Endometrial microvascular endothelial cells (primary cell): ENCODE results near the gene ALDH1A2. TPM values are rescaled to one million over a fixed set of nuclear protein-coding genes. Genes with fewer than 3 reads are reported as not detected.
"Not testable (repeated sequence)": the region's sequence is repeated elsewhere in the genome, so short reads cannot be mapped to it uniquely, and the experiment has no call there.

Experiments
- in situ Hi-C: cut with HindIII; loops from 2 replicates; pipeline ENCODE4 v1.10.0; 2017; ENCODE audit warnings: low sequenced_read_pairs, low pct_unique_long_range_greater_than_20kb; ENCODE audit errors: inconsistent ontology term
- total RNA-seq: library from RNA; depleted of rRNA; stranded (reverse); fragments of >200 nt; gene quantifications from one replicate; pipeline ENCODE4 v1.2.3, GENCODE V29; 2015; ENCODE audit errors: inconsistent ontology term

The ALDH1A2 gene
- total RNA-seq = under 0.01 TPM

DNA sequence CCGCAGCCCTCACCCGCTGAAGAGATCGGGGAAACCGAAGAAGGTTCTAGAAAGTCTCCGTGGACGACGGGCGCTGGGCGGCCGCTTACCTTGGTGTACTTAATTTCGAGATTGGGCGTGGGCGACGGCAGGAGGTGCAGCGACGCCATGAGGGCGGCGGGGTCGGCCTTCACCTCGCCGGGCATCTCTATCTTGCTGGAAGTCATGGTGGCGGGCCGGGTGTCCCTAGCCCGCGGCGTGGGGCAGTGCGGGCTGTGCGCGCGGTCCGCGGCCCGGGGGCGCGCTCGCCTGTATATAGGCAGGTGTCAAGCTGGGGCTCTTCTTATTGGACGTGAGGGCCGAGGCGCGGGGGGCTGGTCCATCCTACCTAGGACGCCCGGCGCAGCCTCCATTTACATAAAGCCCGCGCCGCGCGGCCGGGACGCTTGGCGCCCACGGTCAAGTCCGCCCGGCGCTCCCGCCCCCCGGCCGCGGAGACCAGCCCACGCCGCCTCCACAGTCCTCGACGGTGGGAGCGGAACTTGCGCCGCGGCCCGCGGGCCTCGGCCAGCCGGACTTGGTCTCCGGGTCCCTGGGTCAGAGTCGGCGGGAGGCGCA, at the start of gene ALDH1A2:
TSS of gene ALDH1A2 (minus strand) at position 267 of the 597 bp plus-strand sequence. CDS start at position 206, 61 bp downstream.
- in situ Hi-C loops = no loop called here

DNA sequence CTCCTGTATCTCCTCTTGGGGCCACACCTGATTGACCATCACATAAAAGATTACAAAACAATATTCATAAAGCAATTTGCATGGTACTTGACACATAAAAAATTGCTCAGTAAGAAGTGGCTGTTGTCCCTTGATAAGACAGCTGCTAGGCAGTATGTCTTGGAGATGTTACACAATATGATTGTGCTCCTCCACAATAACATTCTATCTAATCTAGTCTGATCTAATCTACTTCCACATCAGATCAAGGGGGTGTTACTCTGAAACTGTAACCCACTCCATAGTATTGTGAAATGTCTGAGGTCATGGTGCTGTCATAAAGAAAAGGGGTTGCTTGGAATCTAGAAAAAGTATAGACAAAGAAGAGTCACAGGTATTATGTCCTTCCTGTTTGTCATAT, 49.3 kb upstream of the ALDH1A2 start:
- in situ Hi-C loops = no loop called here

DNA sequence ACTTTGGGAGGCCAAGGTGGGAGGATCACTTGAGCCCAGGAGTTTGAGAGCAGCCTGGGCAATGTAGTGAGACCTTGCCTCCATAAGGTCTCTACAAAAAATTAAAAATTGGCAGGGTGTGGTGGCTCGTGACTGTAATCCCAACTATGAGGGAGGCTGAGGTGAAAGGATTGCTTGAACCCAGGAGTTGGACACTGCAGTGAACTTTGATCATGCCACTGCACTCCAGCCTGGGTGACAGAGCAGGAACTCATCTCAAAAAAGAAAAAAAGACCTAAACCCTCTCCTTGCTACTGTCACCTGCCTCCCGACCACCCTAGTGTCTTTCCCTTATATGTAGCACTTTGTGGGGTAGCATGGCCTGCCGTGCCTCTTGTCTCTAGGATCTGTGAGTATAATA, 48.9 kb upstream of the ALDH1A2 start:
- in situ Hi-C loops = no loop called here

DNA sequence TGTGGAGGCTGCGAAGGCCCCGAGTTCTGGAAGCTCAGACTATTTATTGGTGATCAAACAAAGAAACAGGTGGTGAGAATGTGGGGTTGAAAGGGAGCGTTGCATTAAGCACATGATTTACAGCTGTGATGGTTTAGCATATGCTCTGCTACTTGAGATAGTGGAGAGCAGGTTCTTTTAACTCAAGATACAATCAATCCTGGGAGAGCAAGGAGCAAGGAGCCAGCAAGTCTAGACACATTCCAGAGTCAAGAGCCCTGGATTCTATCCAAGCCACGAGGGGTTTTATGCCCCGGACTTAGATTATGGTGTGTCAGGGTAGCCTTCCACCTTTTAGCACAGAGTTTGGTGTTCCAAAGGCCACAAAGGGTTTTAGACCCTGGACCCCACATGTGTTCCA, 47.8 kb upstream of the ALDH1A2 start:
- in situ Hi-C loops = not testable (repeated sequence)

DNA sequence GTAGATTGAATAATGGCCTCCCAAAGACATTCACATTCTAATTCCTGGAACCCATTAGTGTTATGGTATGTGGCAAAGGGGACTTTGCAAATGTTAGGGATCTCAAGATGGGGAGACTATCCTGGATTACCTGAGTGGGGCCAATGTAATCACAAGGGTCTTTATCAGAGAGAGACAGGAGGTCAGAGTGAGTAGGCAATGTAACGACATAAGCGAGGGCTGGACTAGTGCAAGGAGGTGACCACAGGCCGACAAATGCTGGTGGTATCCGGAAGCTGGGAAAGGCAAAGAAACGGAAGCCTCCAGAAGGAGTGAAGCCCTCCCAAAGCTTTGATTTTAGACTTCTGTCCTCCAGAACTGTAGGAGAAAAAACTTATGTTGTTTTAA, 46.2 kb upstream of the ALDH1A2 start:
- in situ Hi-C loops = no loop called here

DNA sequence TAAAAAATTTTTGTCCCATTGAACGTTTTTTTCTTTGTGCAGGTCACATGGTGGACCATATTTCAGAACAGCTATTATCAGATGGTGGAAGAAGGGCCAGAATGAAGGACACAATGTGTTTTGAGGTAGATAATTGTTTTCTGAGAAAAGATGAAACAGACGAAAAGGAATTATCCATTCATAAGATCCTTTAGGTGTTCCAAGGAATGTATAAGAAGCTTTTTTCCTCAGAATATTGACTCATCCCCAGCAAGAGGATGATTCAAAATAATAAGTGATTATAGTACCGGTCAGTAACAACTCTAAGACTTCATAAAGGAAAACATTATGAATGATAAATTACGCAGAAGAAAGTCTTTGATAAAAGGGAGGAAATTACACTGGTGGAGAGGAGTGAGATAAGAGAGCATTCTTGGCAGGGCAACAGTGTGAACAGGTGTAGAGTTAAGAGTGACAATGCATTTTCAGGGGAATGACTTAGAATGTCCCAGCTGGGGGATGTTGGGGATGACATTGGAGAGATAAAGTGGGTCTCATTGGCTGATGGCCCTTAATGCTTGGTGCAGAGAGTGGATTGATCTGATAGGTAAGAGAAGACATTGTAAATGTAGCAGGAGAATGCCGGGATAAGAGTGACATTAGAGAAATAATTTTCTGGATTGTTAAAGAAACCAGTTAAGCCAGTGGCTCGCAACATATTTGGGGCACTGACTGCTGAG, 45.6 kb upstream of the ALDH1A2 start:
- in situ Hi-C loops = no loop called here

DNA sequence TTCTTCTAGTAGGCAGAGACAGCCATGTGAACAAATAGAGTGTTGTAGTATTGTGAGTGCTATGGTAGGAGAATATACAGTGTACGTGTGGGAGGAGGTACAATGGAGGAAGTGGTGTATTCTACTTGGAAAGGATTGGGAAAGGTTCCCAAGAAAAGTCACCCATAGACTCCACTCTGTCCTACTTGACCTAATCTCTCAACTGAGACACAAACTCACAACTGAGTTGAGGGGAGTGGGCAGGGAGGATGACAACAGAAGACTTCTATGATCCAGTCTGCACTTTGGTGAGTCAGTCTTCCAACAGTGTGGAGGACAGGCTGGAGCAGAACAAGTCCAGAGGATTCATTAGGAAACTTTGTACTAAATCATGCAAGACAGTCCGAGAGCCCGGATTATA, 43.9 kb upstream of the ALDH1A2 start:
- in situ Hi-C loops = no loop called here

DNA sequence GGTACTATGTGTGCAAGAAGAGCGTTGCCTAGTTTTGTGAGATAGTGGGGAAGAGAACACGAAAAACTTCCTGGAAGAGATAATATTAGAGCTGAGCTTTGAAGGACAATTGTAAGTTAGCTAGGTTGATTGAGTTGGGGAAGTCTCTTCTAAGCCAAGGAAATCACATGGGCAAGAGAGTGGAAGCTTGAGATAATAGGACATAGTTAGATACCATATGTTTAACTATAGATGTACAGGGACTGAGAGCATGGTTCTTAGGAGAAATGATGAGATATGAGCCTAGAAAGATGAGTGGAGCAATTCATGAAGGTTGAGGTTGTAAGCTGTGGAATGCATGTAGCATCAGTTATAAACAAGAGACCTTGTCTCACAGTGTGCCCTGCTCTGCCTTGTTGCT, 42.6 kb upstream of the ALDH1A2 start:
- in situ Hi-C loops = no loop called here

DNA sequence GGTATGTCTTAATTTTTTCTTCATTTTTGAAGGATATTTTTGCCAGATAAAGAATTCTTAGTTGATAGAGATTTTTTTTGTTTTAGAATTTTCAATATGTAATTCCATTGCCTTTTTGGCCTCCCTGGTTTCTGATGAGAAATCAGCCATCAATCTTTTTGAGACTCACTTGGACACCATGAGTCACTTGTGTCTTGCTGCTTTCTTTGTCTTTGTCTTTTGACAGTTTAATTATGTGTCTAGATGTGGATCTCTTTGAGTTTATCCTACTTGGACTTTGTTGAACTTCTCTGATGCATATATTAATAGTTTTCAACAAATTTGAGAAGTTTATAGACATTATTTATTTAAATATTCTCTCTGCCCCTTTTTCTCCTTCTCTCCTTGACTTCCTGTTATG, 38.0 kb upstream of the ALDH1A2 start:
- in situ Hi-C loops = no loop called here

DNA sequence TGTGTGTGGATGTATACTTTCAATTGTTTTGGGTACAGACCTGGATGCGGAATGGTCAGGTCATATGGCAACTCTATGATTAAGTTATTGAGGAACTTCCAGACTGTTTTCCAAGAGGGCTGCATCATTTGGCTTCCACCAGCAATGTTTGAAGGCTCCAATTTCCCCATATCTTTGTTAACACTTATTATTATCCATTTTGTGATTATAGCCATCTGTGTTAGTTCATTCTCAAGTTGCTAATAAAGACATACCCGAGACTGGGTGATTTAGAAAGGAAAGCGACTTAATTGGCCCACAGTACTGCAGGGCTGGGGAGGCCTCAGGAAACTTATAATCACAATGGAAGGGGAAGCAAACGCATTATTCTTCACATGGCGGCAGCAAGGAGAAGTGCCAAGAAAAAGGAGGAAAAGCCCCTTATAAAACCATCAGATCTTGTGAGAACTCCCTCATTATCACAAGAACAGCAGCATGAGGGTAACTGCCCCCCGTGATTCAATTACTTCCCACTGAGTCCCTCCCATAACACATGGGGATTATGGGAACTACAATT, 31.1 kb upstream of the ALDH1A2 start:
- in situ Hi-C loops = no loop called here

DNA sequence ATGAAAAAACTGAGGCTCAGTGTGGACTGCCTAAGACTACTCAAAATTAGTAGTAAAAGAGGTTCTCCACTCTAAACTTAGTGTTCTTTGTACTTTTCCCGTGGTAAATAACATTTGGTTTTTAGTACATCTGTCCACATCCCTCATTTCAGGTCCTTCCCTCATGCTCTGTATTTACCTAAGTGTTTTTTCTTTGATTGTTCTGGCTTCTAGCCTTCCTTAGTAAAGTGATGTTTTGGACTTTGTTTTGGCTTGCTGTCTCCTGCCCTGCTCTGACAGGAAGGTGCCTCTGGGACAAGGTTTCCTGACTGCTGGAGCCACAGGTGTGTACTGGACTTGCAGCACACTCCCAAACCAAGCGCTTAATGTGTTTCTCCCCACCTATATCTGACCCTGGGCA, 29.9 kb upstream of the ALDH1A2 start:
- in situ Hi-C loops = no loop called here

DNA sequence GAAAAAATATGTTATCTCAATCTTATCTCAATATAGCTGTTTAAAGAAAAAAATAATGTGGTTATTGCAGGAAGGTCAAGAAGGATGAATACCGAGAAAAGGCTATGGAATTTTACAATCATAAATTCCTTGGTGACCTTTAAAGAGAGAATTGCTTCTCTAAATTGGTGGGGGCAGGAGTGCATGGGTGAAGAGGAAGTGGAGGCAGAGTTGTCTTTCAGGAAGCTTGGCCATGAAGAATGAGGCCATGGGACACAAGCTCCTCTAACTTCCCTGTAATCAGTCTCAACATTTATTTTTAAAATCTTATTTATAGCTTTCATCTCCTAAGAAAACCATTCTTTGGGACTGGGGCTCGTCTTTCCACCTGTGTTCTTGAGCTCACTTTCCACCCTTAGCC, 22.4 kb upstream of the ALDH1A2 start:
- in situ Hi-C loops = no loop called here

DNA sequence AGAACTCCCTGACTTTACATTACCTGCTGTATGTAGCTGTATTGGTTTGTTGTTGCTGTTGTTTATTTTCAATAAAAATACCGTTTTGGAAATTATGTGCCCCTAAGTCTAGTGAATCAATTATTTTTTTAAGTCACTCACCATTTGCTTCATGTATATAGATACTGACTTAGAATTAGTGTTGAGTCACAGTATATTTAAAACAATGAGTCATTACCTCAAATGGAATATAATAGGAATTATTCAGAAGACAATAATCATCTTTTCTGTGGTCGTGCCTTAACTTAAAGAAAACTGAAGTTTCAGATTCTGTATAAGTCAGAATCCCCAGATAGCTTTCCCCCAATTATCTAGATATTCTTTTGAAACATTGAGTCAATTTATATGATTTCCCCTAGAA, 21.0 kb upstream of the ALDH1A2 start:
- in situ Hi-C loops = no loop called here

DNA sequence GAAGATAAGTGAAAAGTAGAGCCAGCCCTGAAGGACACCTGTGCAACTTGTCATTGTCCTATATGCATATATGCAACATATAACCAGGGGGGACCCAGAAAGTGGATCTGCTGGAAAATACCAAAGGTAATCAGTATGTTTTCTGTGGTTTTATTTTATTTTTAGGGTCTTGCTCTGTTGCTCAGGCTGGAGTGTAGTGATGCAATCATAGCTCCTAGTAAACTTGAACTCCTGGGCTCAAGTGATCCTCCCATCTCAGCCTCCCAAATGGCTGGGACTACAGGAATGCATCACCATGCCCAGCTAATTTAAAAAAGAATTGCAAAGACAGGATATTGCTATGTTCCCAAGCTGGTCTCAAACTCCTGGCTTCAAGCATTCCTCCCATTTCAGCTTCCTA, 18.0 kb upstream of the ALDH1A2 start:
- in situ Hi-C loops = no loop called here

DNA sequence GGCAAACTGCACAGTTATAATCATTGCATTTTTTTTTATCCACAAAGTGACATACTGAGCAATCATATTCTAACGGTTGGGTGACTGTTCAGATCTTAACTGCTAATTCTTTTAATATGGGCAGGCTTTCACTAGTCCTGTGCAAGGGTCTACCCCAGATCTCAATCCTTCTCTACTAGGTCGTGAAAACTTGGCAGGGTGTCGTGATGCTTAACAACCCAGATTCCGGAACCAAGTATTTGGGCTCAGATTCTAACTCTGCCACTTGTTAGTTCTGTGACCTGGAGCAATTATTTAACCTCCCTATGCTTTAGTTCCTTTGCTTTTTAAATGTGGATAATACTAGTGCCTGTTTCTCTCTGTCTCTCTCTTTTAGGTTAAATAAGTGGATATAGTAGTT, 16.4 kb upstream of the ALDH1A2 start:
- in situ Hi-C loops = no loop called here

DNA sequence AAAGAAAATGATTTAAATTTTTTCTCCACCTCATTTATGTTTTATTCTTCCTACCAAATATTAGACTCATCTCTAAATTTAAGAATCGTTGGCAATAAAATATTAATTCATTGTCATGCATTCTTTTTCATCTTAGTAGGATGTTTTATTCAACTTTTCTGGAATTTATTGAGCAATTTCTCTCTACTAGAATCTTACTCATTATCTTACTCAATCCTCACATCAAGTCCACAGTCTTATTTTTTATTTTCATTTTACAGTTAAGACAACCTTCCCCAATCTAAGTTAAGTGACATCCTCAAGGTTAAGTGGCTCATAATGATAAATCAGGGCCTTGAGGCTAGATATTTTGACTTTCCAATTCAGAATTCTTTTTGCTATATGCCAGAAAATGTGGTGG, 15.9 kb upstream of the ALDH1A2 start:
- in situ Hi-C loops = no loop called here

DNA sequence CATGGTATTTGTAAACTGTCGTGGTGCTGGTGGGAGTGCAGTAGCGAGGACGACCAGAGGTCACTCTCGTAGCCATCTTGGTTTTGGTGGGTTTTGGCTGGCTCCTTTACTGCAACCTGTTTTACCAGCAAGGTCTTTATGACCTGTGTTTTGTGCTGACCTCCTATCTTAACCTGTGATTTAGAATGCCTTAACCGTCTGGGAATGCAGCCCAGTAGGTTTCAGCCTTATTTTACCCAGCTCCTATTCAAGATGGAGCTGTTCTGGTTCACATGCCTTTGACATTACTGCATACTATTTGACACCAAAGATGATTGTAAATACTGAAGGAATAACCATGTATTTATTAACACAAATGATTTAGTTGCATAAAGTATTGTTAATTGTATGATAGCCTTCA, 15.4 kb upstream of the ALDH1A2 start:
- in situ Hi-C loops = not testable (repeated sequence)

DNA sequence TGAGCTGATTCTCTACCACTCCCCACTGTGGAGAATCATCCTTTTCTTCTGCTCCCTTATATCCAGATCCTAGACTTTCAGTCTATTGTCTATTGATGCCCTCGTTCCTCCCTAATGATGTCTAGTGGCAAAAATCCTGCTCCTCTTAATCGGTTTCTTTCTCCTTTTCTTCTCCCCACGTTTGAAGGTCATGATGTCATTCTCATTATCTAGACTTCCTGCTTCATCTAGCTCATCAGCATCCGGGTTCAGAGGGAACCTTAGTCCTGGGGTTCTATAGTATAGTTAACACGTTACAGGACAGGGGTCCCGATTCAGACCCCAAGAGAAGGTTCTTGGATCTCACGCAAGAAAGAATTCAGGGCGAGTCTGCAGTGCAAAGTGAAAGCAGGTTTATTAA, 14.9 kb upstream of the ALDH1A2 start:
- in situ Hi-C loops = no loop called here

DNA sequence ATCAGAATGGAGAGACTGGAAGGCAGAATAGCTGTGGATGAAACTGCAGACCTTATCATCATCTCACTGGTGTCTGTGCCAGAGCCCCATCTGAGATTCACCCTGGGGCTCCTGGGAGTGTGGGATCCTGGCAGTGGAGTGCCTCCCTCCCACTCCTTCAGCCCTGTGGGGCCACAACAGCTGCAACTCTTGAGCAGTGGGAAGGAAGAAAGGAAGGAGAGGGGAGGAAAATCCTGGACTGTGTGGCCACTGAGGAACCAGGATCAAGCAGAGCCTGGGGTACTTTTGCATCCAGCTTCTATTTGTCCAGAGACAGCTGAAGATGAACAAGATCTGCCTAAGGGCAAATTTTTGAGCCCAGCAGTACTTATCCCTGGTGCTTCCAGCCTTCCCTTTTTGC, 13.1 kb upstream of the ALDH1A2 start:
- in situ Hi-C loops = loop anchor here (10.0 kb wide), 1 partner anchor 214 kb away; no protein-coding TSS in a partner anchor

DNA sequence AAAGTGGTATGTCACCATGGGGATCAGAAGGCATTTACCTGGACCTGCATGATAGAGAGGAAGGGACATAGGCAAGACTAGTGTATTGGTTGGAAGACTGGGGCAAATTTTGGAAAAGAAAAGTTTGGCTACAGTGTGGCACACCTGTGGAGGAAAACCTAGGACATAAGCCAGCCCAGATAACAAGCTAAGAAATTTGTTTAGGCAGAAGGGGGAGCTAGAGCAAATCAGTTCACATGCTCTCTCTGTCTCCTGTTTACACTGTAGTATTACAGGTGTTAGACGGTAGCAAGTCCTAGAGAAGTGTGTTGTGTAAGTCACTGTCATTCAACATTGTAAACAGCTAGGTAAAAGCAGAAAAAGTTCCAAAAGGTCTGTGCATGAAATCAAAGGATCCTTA, 11.9 kb upstream of the ALDH1A2 start:
- in situ Hi-C loops = loop anchor here (10.0 kb wide), 1 partner anchor 213 kb away; no protein-coding TSS in a partner anchor
